ENCODE measurements around the gene KLHL30.

- TF ChIP-seq CTCF (optimal IDR thresholded peaks at IDR 0.05 in 1 of 3, IDR thresholded peaks at IDR 0.05 in 1 of 3, conservative IDR thresholded peaks at IDR 0.05 in 1 of 3; ENCODE audit: extremely low read depth in 1 of 3, insufficient read depth in 2 of 3, low read length in 3 of 3) (no peak), EZH2 (IDR thresholded peaks at IDR 0.05; ENCODE audit: low read length) (no peak)
These were observed 41.1 kb upstream of the KLHL30 start for GRCh38 chr2:238097201-238097987.
